Prostate gland (tissue), 2 donors: ENCODE data around the gene FAM50B. TPM values are rescaled to one million over a fixed set of nuclear protein-coding genes. Genes with fewer than 3 reads are reported as not detected.

Experiments
- DNase-seq: peaks from one replicate; pipeline ENCODE4 v3.0.0-alpha.2; 2019; ENCODE audit warnings: low spot score
- H3K27ac ChIP-seq, 2 donors: fragments of 200-600 bp; sonication (generic); 2 replicates each; pipeline ENCODE4 v1.5.1; 2017 to 2019
- H3K27me3 ChIP-seq: fragments of 200-600 bp; sonication (generic); replicated peaks from 2 replicates; pipeline ENCODE4 v1.5.1; 2019; ENCODE audit not compliant: insufficient read depth
- H3K36me3 ChIP-seq, 2 donors: fragments of 200-600 bp; sonication (generic); 1 replicate in 1 of 2; 2 replicates in 1 of 2; pipeline versions ENCODE4 v1.5.1 to v1.8.1; 2017 to 2019
- H3K4me1 ChIP-seq: fragments of 200-600 bp; sonication (generic); replicated peaks from 2 replicates; pipeline ENCODE4 v1.5.1; 2019
- H3K4me3 ChIP-seq, 2 donors: fragments of 200-600 bp; sonication (generic); 2 replicates each; pipeline ENCODE4 v1.5.1; 2017 to 2019
- H3K9me3 ChIP-seq: fragments of 200-600 bp; sonication (generic); 2 replicates; pipeline ENCODE4 v1.5.1; 2017
- POLR2A ChIP-seq: fragments of 450-650 bp; IDR thresholded peaks from one replicate; pipeline ENCODE4 v1.6.1; 2016; ENCODE audit warnings: antibody characterized with exemption, mild to moderate bottlenecking
- POLR2AphosphoS5 ChIP-seq: sonication (generic); formaldehyde crosslinking; IDR thresholded peaks from one replicate; pipeline ENCODE4 v1.6.1; 2017; ENCODE audit warnings: antibody characterized with exemption
- WGBS: methylation state at CpG from one replicate; pipeline ENCODE4 v1.1.5; 2018; 5-methylcytosine and 5-hydroxymethylcytosine counted together
- intact Hi-C: fragments of 100-400 bp; cut with DNase I; formaldehyde crosslinking; loops from one replicate; pipeline ENCODE4 v1.14.2; 2022
- total RNA-seq, 2 donors: library from RNA; depleted of rRNA; stranded (reverse); fragments of >200 nt; gene quantifications; one replicate each; pipeline ENCODE4 v1.1.0, GENCODE V29; 2016
- TF ChIP-seq, protein P1 (sequence below), 4 experiments: fragments of 200-600 bp in 2 of 4; fragments of 450-650 bp in 2 of 4; sonication (generic) in 2 of 4; IDR thresholded peaks; 1 replicate in 3 of 4; 2 replicates in 1 of 4; pipeline ENCODE4 v1.5.1; 2016 to 2019; ENCODE audit warnings: antibody characterized with exemption in 4 of 4, mild to moderate bottlenecking in 2 of 4, moderate library complexity in 2 of 4

FAM50B gene
- total RNA-seq, 2 donors from 2014 or later = 14.2 to 36.4 TPM

- Histone ChIP-seq H3K27me3 (no peaks in the 10 kb centered on the region), H3K4me3 (no peak overlapping the region), H3K27ac (no peak overlapping the region), H3K9me3 (no peaks in the 10 kb centered on the region), H3K36me3 (no peaks in the 10 kb centered on the region), H3K4me1 (no peaks in the 10 kb centered on the region)
- 82% methylated on average over 12 of the region's 12 CpGs for WGBS
- TF ChIP-seq, protein P1, sequence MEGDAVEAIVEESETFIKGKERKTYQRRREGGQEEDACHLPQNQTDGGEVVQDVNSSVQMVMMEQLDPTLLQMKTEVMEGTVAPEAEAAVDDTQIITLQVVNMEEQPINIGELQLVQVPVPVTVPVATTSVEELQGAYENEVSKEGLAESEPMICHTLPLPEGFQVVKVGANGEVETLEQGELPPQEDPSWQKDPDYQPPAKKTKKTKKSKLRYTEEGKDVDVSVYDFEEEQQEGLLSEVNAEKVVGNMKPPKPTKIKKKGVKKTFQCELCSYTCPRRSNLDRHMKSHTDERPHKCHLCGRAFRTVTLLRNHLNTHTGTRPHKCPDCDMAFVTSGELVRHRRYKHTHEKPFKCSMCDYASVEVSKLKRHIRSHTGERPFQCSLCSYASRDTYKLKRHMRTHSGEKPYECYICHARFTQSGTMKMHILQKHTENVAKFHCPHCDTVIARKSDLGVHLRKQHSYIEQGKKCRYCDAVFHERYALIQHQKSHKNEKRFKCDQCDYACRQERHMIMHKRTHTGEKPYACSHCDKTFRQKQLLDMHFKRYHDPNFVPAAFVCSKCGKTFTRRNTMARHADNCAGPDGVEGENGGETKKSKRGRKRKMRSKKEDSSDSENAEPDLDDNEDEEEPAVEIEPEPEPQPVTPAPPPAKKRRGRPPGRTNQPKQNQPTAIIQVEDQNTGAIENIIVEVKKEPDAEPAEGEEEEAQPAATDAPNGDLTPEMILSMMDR (IDR thresholded peaks at IDR 0.05) = no peak
- TF ChIP-seq POLR2AphosphoS5 (no peak), POLR2A (no peak)
- no peak for DNase-seq
- intact Hi-C loops = no loop called here
These were observed 29.7 kb upstream of the FAM50B start for GRCh38 chr6:3819161-3820110.

DNA sequence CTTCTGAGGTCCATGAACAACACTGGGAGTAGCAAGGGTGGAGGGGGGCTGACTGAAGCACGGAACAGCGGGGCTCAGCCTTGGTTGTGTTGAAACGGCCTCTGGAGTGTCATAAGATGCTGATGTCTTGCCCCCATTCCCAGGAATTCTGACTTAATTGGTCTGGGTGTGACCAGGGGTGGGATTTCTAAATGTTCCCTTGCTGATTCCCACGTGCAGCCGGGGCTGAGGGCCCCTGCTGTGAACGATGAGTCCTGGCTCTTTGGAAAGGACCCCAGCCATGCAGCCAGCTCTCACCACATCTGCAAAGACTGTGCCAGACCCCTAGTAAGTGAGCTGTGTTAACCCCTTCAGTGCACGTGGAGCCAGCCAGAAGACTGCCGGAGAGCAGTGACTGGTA lies 28.6 kb upstream of the FAM50B start:
- TF ChIP-seq, protein P1 (IDR thresholded peaks at IDR 0.05) = no peak
- TF ChIP-seq POLR2AphosphoS5 = no peak
- TF ChIP-seq POLR2A = no peak
- Histone ChIP-seq H3K36me3 (no peaks in the 10 kb centered on the region), H3K4me1 (no peaks in the 10 kb centered on the region), H3K4me3 (no peak overlapping the region), H3K27me3 (no peaks in the 10 kb centered on the region), H3K9me3 (no peaks in the 10 kb centered on the region), H3K27ac (no peak overlapping the region)
- intact Hi-C loops = no loop called here
- WGBS = 67% methylated on average over 8 of the region's 8 CpGs
- DNase-seq = no peak

DNA sequence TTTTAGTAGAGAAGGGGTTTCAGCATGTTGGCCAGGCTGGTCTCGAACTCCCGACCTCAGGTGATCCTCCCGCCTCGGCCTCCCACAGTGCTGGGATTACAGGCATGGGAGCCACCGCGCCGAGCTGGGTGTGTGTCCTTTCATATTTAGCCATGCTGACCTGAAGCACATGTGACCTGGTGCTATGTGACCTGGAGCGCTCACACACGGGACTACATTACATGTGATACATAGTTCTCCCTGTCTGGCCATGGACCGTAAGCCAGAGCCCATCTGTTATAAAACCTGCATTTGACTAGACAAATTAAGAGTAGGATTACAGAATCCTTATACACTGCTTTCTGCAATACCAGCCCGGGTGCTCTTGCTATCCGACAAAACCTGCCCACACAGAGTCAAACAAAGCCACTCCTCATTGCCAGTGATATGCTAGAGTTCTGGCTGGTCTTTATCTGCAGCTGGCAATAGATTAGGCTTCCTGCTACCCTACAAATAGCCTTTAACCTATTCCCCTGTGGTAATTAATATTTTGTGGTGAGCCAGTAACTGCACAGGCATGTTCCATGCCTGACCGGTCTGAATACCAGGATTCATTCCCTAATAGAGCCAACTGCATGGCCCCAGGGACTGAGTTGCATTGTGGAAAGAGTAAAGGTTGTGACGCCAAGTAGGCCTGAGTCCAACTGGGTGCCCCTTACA lies 26.3 kb upstream of the FAM50B start:
- 79% methylated on average over 14 of the region's 14 CpGs for WGBS
- no peak for DNase-seq
- H3K36me3 ChIP-seq = no peaks in the 10 kb centered on the region
- H3K27ac ChIP-seq = peak overlapping the region; percentile 6 to 28
- intact Hi-C loops = no loop called here
- no peaks in the 10 kb centered on the region for H3K9me3 ChIP-seq
- H3K4me3 ChIP-seq = no peak overlapping the region
- TF ChIP-seq POLR2A (no peak), POLR2AphosphoS5 (peak; percentile 19)
- no peaks in the 10 kb centered on the region for H3K27me3 ChIP-seq
- H3K4me1 ChIP-seq = peaks cover 5% of the 10 kb centered on the region

- Histone ChIP-seq H3K4me3 (no peak overlapping the region), H3K4me1 (peaks cover 5% of the 10 kb centered on the region), H3K27ac (peak overlapping the region in 1 of 2 donors; percentile 91), H3K27me3 (no peaks in the 10 kb centered on the region), H3K36me3 (no peaks in the 10 kb centered on the region), H3K9me3 (no peaks in the 10 kb centered on the region)
- 90% methylated on average over 6 of the region's 6 CpGs for WGBS
- TF ChIP-seq POLR2A = no peak
- no peak for DNase-seq
- intact Hi-C loops = loop anchor here (2.0 kb wide), 1 partner anchor 73 kb away; the partner anchor contains the start of gene PXDC1
These were observed 25.5 kb upstream of the FAM50B start for GRCh38 chr6:3823671-3824070.

GRCh38 chr6:3825331-3825831 lies 23.8 kb upstream of the FAM50B start:
- no peak for TF ChIP-seq POLR2A
- TF ChIP-seq, protein P1 (IDR thresholded peaks at IDR 0.05) = peak in 3 of 4 experiments; percentile 33 to 48 (median 44)
- DNase-seq = peak; percentile 65
- Histone ChIP-seq H3K27me3 (no peaks in the 10 kb centered on the region), H3K4me3 (peak overlapping the region in 1 of 2 donors; percentile 13), H3K27ac (peak overlapping the region; percentile 91 to 93), H3K4me1 (peaks cover 5% of the 10 kb centered on the region), H3K9me3 (no peaks in the 10 kb centered on the region), H3K36me3 (no peaks in the 10 kb centered on the region)
- intact Hi-C loops = loop anchor here (2.0 to 5.0 kb wide), 2 partner anchors 75 to 87 kb away; partner anchors contain the start of gene PXDC1
- WGBS = 10% methylated on average over 15 of the region's 15 CpGs
